Cardiac muscle cell (in vitro differentiated cells and primary cell): ENCODE measurements around the gene AQP12B. TPM values are rescaled to one million over a fixed set of nuclear protein-coding genes. Genes with fewer than 3 reads are reported as not detected.
"Not testable (repeated sequence)": the region's sequence is repeated elsewhere in the genome, so short reads cannot be mapped to it uniquely, and the experiment has no call there.

Experiments used
- DNase-seq, 2 donors: peaks; one replicate each; pipeline versions ENCODE4 v3.0.0 to v3.0.0-alpha.2; 2010 to 2017; ENCODE audit warnings: low read depth in 1 of 2, low spot score in 1 of 2
- H3K27ac ChIP-seq: fragments of 200-600 bp; sonication (generic); 2 replicates; pipeline ENCODE4 v1.5.1; 2016
- H3K27me3 ChIP-seq: fragments of 200-600 bp; sonication (generic); 2 replicates; pipeline ENCODE4 v1.6.0; 2016; ENCODE audit warnings: control low read depth
- H3K36me3 ChIP-seq: fragments of 200-600 bp; sonication (generic); 2 replicates; pipeline ENCODE4 v1.5.1; 2016; ENCODE audit warnings: control low read depth
- H3K4me1 ChIP-seq: fragments of 200-600 bp; sonication (generic); 2 replicates; pipeline ENCODE4 v1.8.1; 2017; ENCODE audit warnings: low read depth, mild to moderate bottlenecking, mixed run types
- H3K4me3 ChIP-seq: fragments of 200-600 bp; sonication (generic); 2 replicates; pipeline ENCODE4 v1.5.1; 2016; ENCODE audit warnings: mild to moderate bottlenecking
- H3K9me3 ChIP-seq: fragments of 200-600 bp; sonication (generic); 2 replicates; pipeline ENCODE4 v1.5.1; 2017; ENCODE audit warnings: low read depth, mild to moderate bottlenecking, control low read depth
- polyA plus RNA-seq: library from polyadenylated mRNA; unstranded; fragments of >200 nt; fragmentation: Nextera tagmentation; extraction: Ambion mirVana; gene quantifications from 2 replicates; pipeline ENCODE4 v1.2.1, GENCODE V29; 2016
- total RNA-seq: library from RNA; depleted of rRNA; stranded (reverse); fragments of >200 nt; gene quantifications from 2 replicates; pipeline ENCODE4 v1.2.3, GENCODE V29; 2016
- TF ChIP-seq, protein P1 (sequence below): IDR thresholded peaks from 2 replicates; pipeline ENCODE4 v1.5.1; 2012; ENCODE audit warnings: low read depth, mild to moderate bottlenecking, low read length

AQP12B gene
- total and polyA plus RNA-seq, 2 experiments from 2014 or later, result not detected

DNA sequence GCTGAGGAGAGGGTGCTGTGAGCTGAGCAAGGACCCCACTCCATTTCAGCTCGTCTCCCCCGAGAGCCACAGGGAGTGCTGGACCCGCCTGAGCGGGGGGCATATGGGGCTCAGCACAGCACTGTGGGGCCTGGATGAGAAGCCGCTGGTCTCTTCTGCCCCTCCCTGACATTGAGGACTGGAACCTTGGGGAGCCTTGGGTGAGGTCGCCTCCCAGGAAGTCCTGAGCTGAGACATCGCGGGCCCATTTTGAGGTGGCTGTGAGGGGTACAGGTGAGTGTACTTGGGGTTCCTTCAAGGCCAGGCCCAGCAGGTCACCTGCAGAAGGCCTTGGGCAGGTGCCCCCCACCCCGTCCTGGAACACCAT, 5.9 kb upstream of the AQP12B start:
- no peaks in the 10 kb centered on the region for H3K4me1 ChIP-seq
- H3K9me3 ChIP-seq, result no peaks in the 10 kb centered on the region
- TF ChIP-seq, protein P1, sequence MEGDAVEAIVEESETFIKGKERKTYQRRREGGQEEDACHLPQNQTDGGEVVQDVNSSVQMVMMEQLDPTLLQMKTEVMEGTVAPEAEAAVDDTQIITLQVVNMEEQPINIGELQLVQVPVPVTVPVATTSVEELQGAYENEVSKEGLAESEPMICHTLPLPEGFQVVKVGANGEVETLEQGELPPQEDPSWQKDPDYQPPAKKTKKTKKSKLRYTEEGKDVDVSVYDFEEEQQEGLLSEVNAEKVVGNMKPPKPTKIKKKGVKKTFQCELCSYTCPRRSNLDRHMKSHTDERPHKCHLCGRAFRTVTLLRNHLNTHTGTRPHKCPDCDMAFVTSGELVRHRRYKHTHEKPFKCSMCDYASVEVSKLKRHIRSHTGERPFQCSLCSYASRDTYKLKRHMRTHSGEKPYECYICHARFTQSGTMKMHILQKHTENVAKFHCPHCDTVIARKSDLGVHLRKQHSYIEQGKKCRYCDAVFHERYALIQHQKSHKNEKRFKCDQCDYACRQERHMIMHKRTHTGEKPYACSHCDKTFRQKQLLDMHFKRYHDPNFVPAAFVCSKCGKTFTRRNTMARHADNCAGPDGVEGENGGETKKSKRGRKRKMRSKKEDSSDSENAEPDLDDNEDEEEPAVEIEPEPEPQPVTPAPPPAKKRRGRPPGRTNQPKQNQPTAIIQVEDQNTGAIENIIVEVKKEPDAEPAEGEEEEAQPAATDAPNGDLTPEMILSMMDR, result no peak
- no peak for DNase-seq
- H3K36me3 ChIP-seq, result no peaks in the 10 kb centered on the region
- peaks cover 5% of the 10 kb centered on the region for H3K27me3 ChIP-seq
- H3K4me3 ChIP-seq, result no peak overlapping the region
- H3K27ac ChIP-seq, result no peak overlapping the region

- no peak overlapping the region for H3K4me3 ChIP-seq
- H3K36me3 ChIP-seq, result no peaks in the 10 kb centered on the region
- DNase-seq, result no peak
- TF ChIP-seq, protein P1, result no peak
- no peaks in the 10 kb centered on the region for H3K4me1 ChIP-seq
- H3K9me3 ChIP-seq, result no peaks in the 10 kb centered on the region
- H3K27me3 ChIP-seq, result peaks cover 5% of the 10 kb centered on the region
- no peak overlapping the region for H3K27ac ChIP-seq
Observed at GRCh38 chr2:240687741-240688552, 5.3 kb upstream of the AQP12B start.

DNA sequence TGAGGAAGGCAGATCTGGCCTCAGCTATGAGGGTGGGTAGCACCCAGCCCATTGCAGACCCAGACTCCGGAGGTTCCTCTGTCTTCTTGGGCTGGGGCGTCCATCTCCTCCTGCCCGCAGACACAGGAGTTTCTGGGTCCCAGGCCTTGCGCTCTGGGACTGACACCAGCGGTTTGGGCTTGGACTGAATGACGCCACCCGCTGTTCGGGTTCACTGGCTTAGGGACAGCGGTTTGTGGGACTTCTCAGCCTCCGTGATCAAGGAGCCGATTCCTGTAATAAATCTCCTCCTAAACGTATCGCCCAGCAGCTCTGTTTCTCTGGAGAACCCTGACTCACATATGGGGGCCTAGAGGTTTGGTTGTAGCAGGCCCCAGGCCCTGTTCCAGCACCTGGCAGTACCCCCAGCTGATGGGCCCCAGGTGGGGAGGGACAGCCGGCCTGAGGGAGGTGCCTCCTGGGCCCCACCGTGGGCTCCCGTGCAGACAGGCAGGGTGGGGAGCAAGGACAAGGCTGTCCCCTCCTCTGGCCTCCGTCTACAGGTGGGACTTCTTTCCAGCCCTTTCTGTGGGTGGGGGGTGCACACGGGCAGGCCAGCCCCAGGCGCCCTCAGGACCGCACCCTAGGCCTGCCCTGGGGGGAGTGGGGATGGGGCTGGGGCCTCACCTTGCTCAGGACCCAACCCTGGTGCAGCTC, 4.5 kb upstream of the AQP12B start:
- no peaks in the 10 kb centered on the region for H3K9me3 ChIP-seq
- DNase-seq, result no peak
- TF ChIP-seq, protein P1, result no peak
- H3K27ac ChIP-seq, result no peak overlapping the region
- H3K27me3 ChIP-seq, result peaks cover 5% of the 10 kb centered on the region
- no peak overlapping the region for H3K4me3 ChIP-seq
- H3K4me1 ChIP-seq, result no peaks in the 10 kb centered on the region
- no peaks in the 10 kb centered on the region for H3K36me3 ChIP-seq

- no peak overlapping the region for H3K27ac ChIP-seq
- H3K27me3 ChIP-seq, result peaks cover 5% of the 10 kb centered on the region
- H3K4me3 ChIP-seq, result no peak overlapping the region
- no peaks in the 10 kb centered on the region for H3K9me3 ChIP-seq
- H3K36me3 ChIP-seq, result no peaks in the 10 kb centered on the region
- DNase-seq, result no peak
- H3K4me1 ChIP-seq, result no peaks in the 10 kb centered on the region
- TF ChIP-seq, protein P1, result no peak
Observed at GRCh38 chr2:240686460-240686859, 3.8 kb upstream of the AQP12B start.

DNA sequence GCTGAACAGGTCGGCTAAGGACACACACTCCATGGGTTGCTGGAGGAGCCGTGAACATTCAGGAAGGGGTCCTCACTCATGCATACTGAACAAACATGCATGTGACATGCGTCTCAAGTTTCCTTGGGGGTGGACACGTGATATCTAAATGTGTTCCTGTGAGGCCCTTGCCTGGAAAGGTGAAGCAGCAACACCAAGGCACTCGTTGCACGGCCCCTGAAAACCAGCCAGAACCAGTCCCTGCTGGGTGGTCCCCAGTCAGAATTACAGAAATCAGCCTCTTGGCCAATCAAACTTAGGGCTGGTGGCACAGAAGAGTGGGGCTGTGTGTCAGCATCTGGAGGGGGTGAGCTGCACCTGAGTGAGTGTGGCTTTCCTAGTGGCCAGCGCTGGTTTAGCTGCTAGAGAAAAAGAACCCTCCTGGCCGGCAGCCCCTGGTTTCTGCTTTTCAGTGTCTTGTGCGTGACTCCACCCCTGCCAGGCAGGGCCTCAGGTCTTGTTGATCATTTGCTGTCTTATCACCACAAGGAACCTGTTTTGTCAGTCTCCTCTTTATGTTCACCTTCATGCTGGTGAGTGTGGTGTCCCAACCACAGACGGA, 3.2 kb upstream of the AQP12B start:
- H3K9me3 ChIP-seq, result no peaks in the 10 kb centered on the region
- H3K4me1 ChIP-seq, result no peaks in the 10 kb centered on the region
- H3K36me3 ChIP-seq, result no peaks in the 10 kb centered on the region
- H3K4me3 ChIP-seq, result no peak overlapping the region
- TF ChIP-seq, protein P1, result no peak
- H3K27me3 ChIP-seq, result peaks cover 5% of the 10 kb centered on the region
- no peak overlapping the region for H3K27ac ChIP-seq
- DNase-seq, result no peak

GRCh38 chr2:240683980-240684728, 1.5 kb upstream of the AQP12B start:
- not testable (repeated sequence) for DNase-seq, H3K36me3 ChIP-seq, H3K27ac ChIP-seq, H3K4me3 ChIP-seq, H3K4me1 ChIP-seq, H3K9me3 ChIP-seq, H3K27me3 ChIP-seq

- not testable (repeated sequence) for DNase-seq, H3K27ac ChIP-seq, H3K4me3 ChIP-seq, H3K27me3 ChIP-seq, H3K9me3 ChIP-seq, H3K4me1 ChIP-seq, H3K36me3 ChIP-seq
Observed at GRCh38 chr2:240683329-240683979, 769 bp upstream of the AQP12B start.
